IMR-90 (cell line): ENCODE data around the gene PCYT2. TPM values are rescaled to one million over a fixed set of nuclear protein-coding genes. Genes with fewer than 3 reads are reported as not detected.

ENCODE experiments used
- ATAC-seq: fragments of 200-7000 bp; cut with Tn5 transposase; 2 replicates; pipeline ENCODE4 v1.9.1; 2020; ENCODE audit warnings: low read depth, mild to moderate bottlenecking, moderate library complexity
- BruUV-seq: library from RNA; stranded (reverse); fragments of 400-500 nt; replicated peaks from 2 replicates; lab custom pipeline; 2021; lab: Mats Ljungman, UMichigan
- CTCF ChIA-PET: fragments of 300-600 bp; formaldehyde crosslinking; extraction: SDS; loops from one replicate; lab custom pipeline; 2021; ENCODE audit warnings: antibody characterized with exemption; lab: Yijun Ruan, JAX
- POLR2A ChIA-PET: fragments of 300-600 bp; sonication (Branson Sonifier 250); formaldehyde crosslinking; loops from one replicate; lab custom pipeline; 2022; ENCODE audit warnings: antibody characterized with exemption; ENCODE audit not compliant: unreplicated experiment; lab: Charles Lee
- DNase-seq: peaks from one replicate; pipeline ENCODE4 v3.0.0; 2013
- H2AFZ ChIP-seq: replicated peaks from 2 replicates; pipeline ENCODE3; 2013; ENCODE audit warnings: low read length, mild to moderate bottlenecking; ENCODE audit not compliant: poor library complexity
- H2AK5ac ChIP-seq: 2 replicates; pipeline ENCODE4 v1.6.1; 2013; ENCODE audit warnings: low read depth, low read length, inconsistent platforms
- H2AK9ac ChIP-seq: replicated peaks from 2 replicates; pipeline ENCODE3; 2013; ENCODE audit warnings: mild to moderate bottlenecking, low read depth, low read length, moderate library complexity; ENCODE audit not compliant: poor library complexity
- H2BK120ac ChIP-seq: 2 replicates; pipeline ENCODE4 v1.6.1; 2013; ENCODE audit warnings: low read depth, low read length, inconsistent platforms
- H2BK15ac ChIP-seq: 3 replicates; pipeline ENCODE4 v1.6.1; 2013; ENCODE audit warnings: low read depth, low read length, inconsistent platforms
- H2BK20ac ChIP-seq: 2 replicates; pipeline ENCODE4 v1.6.1; 2013; ENCODE audit warnings: low read depth, mild to moderate bottlenecking, inconsistent platforms, low read length, moderate library complexity
- H2BK5ac ChIP-seq: 2 replicates; pipeline ENCODE4 v1.6.1; 2013; ENCODE audit warnings: mild to moderate bottlenecking, low read depth, low read length, inconsistent platforms; ENCODE audit not compliant: poor library complexity, severe bottlenecking
- H3K14ac ChIP-seq: replicated peaks from 2 replicates; pipeline ENCODE4 v1.6.1; 2013; ENCODE audit warnings: low read depth, low read length, inconsistent platforms
- H3K18ac ChIP-seq: 2 replicates; pipeline ENCODE4 v1.6.1; 2013; ENCODE audit warnings: low read depth, low read length, control low read depth
- H3K23ac ChIP-seq: 2 replicates; pipeline ENCODE4 v1.6.1; 2013; ENCODE audit warnings: low read depth, low read length, inconsistent platforms
- H3K27ac ChIP-seq: 2 replicates; pipeline ENCODE4 v1.5.1; 2013; ENCODE audit warnings: mild to moderate bottlenecking, control low read depth, low read length; ENCODE audit not compliant: insufficient read depth
- H3K27me3 ChIP-seq: 2 replicates; pipeline ENCODE4 v1.6.1; 2013; ENCODE audit warnings: low read length; ENCODE audit not compliant: control insufficient read depth, insufficient read depth
- H3K36me3 ChIP-seq: 2 replicates; pipeline ENCODE4 v1.6.1; 2013; ENCODE audit warnings: low read length, mixed read lengths; ENCODE audit not compliant: control insufficient read depth, insufficient read depth
- H3K4ac ChIP-seq: 2 replicates; pipeline ENCODE4 v1.6.1; 2013; ENCODE audit warnings: low read depth, low read length, inconsistent platforms
- H3K4me1 ChIP-seq: 2 replicates; pipeline ENCODE4 v1.6.1; 2013; ENCODE audit warnings: low read length, mixed read lengths; ENCODE audit not compliant: control insufficient read depth, insufficient read depth
- H3K4me2 ChIP-seq: 2 replicates; pipeline ENCODE4 v1.6.1; 2013; ENCODE audit warnings: low read depth, mild to moderate bottlenecking, control low read depth, low read length, moderate library complexity
- H3K4me3 ChIP-seq: 2 replicates; pipeline ENCODE4 v1.5.1; 2013; ENCODE audit warnings: low read depth, mild to moderate bottlenecking, control low read depth, low read length, moderate library complexity; ENCODE audit not compliant: insufficient read depth
- H3K56ac ChIP-seq: 2 replicates; pipeline ENCODE4 v1.6.1; 2013; ENCODE audit warnings: low read length, inconsistent platforms; ENCODE audit not compliant: insufficient read depth; ENCODE audit errors: extremely low read depth
- H3K79me1 ChIP-seq, 2 experiments: 2 replicates each; pipeline ENCODE4 v1.6.1; 2013; ENCODE audit warnings: low read length in 2 of 2, inconsistent platforms in 1 of 2, low read depth in 1 of 2
- H3K9ac ChIP-seq: 2 replicates; pipeline ENCODE4 v1.6.1; 2013; ENCODE audit warnings: low read depth, low read length, control low read depth
- H3K9me1 ChIP-seq: 2 replicates; pipeline ENCODE4 v1.6.1; 2013; ENCODE audit warnings: low read length, inconsistent platforms; ENCODE audit not compliant: insufficient read depth
- H3K9me3 ChIP-seq: 2 replicates; pipeline ENCODE4 v1.6.1; 2013; ENCODE audit warnings: low read length; ENCODE audit not compliant: control insufficient read depth, insufficient read depth
- H4K20me1 ChIP-seq: 2 replicates; pipeline ENCODE4 v1.6.1; 2013; ENCODE audit warnings: low read length, inconsistent platforms; ENCODE audit not compliant: insufficient read depth
- H4K5ac ChIP-seq: 2 replicates; pipeline ENCODE4 v1.6.1; 2013; ENCODE audit warnings: mild to moderate bottlenecking, low read depth, low read length, control low read depth
- H4K8ac ChIP-seq, 2 experiments: 2 replicates each; pipeline ENCODE4 v1.6.1; 2013; ENCODE audit warnings: low read depth in 2 of 2, low read length in 2 of 2, control low read depth in 1 of 2, inconsistent platforms in 1 of 2
- H4K91ac ChIP-seq: 2 replicates; pipeline ENCODE4 v1.6.1; 2013; ENCODE audit warnings: low read depth, low read length, inconsistent platforms; ENCODE audit not compliant: insufficient read depth
- CEBPB ChIP-seq: IDR thresholded peaks from 2 replicates; pipeline ENCODE4 v1.6.1; 2012; ENCODE audit warnings: low read depth, low read length, improper control_type of control experiment
- CHD1 ChIP-seq: IDR thresholded peaks from 2 replicates; pipeline ENCODE4 v1.6.1; 2012; ENCODE audit warnings: low read depth, low read length, improper control_type of control experiment
- MAFK ChIP-seq: IDR thresholded peaks from 2 replicates; pipeline ENCODE4 v1.6.1; 2012; ENCODE audit warnings: low read depth, low read length, improper control_type of control experiment
- MAZ ChIP-seq: IDR thresholded peaks from 2 replicates; pipeline ENCODE4 v1.6.1; 2012; ENCODE audit warnings: low read depth, mild to moderate bottlenecking, low read length, improper control_type of control experiment, moderate library complexity, borderline replicate concordance
- MXI1 ChIP-seq: IDR thresholded peaks from 2 replicates; pipeline ENCODE4 v1.6.1; 2012; ENCODE audit warnings: low read depth, mild to moderate bottlenecking, low read length, moderate library complexity, borderline replicate concordance
- RCOR1 ChIP-seq: IDR thresholded peaks from 2 replicates; pipeline ENCODE4 v1.6.1; 2012; ENCODE audit warnings: mild to moderate bottlenecking, low read length, improper control_type of control experiment; ENCODE audit not compliant: insufficient replicate concordance
- RFX5 ChIP-seq: IDR thresholded peaks from 2 replicates; pipeline ENCODE4 v1.8.0; 2012; ENCODE audit warnings: low read depth, mild to moderate bottlenecking, low read length, moderate library complexity
- SMC3 ChIP-seq: fragments of 150-350 bp; IDR thresholded peaks from 2 replicates; pipeline ENCODE4 v1.6.1; 2016; ENCODE audit warnings: low read depth, mild to moderate bottlenecking, antibody characterized with exemption, low read length, moderate library complexity
- WGBS, 2 experiments: methylation state at CpG; one replicate each; pipeline versions ENCODE4 v1.1.5 to v1.1.7; 2013; ENCODE audit warnings: missing lambda C conversion rate in 2 of 2; ENCODE audit not compliant: insufficient read length in 1 of 2; ENCODE audit errors: extremely low coverage in 2 of 2; 5-methylcytosine and 5-hydroxymethylcytosine counted together
- dilution Hi-C: fragments of 300-500 bp; cut with HindIII; formaldehyde crosslinking; loops from one replicate; pipeline ENCODE4 v1.14.3; 2018; ENCODE audit warnings: low sequenced_read_pairs; ENCODE audit not compliant: unreplicated experiment
- in situ Hi-C: fragments of 300-500 bp; cut with MboI; formaldehyde crosslinking; loops from 3 replicates; pipeline ENCODE4 v1.14.3; 2019; ENCODE audit warnings: low sequenced_read_pairs, inconsistent platforms, mixed read lengths
- intact Hi-C: fragments of 100-400 bp; cut with micrococcal nuclease; formaldehyde crosslinking; loops from 2 replicates; pipeline ENCODE4 v1.10.0; 2022
- polyA plus RNA-seq, 3 experiments: library from polyadenylated mRNA; depleted of rRNA; stranded (reverse); fragments of >200 nt; gene quantifications; 2 replicates each; pipeline ENCODE4 v1.2.3, GENCODE V29; 2012; ENCODE audit warnings: low replicate concordance in 1 of 3
- total RNA-seq: library from RNA; depleted of rRNA; stranded (reverse); fragments of >200 nt; gene quantifications from 2 replicates; pipeline ENCODE4 v1.2.3, GENCODE V29; 2012
- TF ChIP-seq, protein P1 (sequence below): fragments of 150-350 bp; IDR thresholded peaks from 2 replicates; pipeline ENCODE4 v1.6.1; 2017; ENCODE audit warnings: mild to moderate bottlenecking, antibody characterized with exemption, low read length, low read depth

Gene PCYT2
- total and polyA plus RNA-seq, 2 of the 4 experiments (the other 2 are of a cell fraction), result 37.3 to 38.5 TPM

DNA sequence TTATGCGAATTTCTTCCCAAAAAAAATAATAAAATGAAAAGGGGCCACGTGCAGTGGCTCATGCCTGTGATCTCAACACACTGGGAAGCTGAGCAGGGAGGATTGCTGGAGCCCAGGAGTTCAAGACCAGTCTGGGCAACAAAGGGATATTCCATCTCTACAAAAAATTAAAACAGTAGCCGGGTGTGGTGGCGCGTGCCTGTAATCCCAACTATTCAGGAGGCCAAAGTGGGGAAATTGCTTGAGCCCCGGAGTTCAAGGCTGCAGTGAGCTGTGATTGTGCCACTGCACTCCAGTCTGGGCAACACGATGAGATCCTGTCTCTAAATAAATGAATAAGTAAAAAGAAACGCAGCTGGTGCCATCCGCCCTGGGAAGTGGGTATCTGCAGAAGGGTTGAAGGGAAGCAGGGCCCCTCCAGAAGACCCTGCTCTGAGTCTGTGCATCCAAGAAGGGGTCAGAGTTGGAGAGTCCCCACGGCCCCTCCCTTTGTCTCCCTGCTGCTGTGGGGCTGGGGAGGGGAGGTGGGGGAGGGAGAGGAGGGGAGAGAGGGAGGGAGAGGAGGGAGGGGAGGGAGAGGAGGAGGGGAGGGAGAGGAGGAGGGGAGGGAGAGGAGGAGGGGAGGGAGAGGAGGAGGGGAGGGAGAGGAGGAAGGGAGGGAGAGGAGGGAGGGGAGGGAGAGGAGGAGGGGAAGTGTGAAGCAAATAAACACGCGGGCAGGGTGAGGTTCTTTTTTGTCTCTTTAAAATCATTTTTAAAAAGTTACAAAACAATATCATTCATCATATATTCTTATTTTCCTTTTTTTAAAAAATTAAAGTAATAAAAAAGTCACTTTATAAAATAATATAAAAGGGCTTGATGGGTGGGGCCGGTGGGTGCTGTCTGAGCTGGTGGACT is 40.8 kb upstream of the PCYT2 start:
- Histone ChIP-seq H2BK120ac (no peak overlapping the region), H3K56ac (no peak overlapping the region), H3K4me2 (no peak overlapping the region), H4K8ac (no peak overlapping the region), H3K4ac (no peak overlapping the region), H3K79me1 (no peaks in the 10 kb centered on the region), H4K5ac (no peak overlapping the region), H3K27me3 (peaks cover 5% of the 10 kb centered on the region; the same call in 1 of the 2 replicates), H3K9ac (no peak overlapping the region), H2BK20ac (no peak overlapping the region), H3K36me3 (no peaks in the 10 kb centered on the region), H3K4me3 (no peak overlapping the region), H4K91ac (no peak overlapping the region), H3K9me3 (no peaks in the 10 kb centered on the region), H3K14ac (no peak overlapping the region), H4K20me1 (no peaks in the 10 kb centered on the region), H2AK5ac (no peak overlapping the region), H2BK15ac (no peak overlapping the region), H3K9me1 (no peaks in the 10 kb centered on the region), H2BK5ac (no peak overlapping the region), H3K27ac (no peak overlapping the region), H3K18ac (no peak overlapping the region), H3K4me1 (no peaks in the 10 kb centered on the region), H3K23ac (no peak overlapping the region), H2AFZ (no peak overlapping the region), H2AK9ac (no peak overlapping the region)
- ChIA-PET POLR2A (no interaction called here), CTCF (no interaction called here)
- TF ChIP-seq CHD1, result no peak
- no peak for TF ChIP-seq SMC3
- no peak for TF ChIP-seq RFX5
- TF ChIP-seq MAFK, result no peak
- TF ChIP-seq CEBPB, result no peak
- no peak for TF ChIP-seq RCOR1
- no peak for TF ChIP-seq MAZ
- no peak for TF ChIP-seq MXI1
- TF ChIP-seq, protein P1, sequence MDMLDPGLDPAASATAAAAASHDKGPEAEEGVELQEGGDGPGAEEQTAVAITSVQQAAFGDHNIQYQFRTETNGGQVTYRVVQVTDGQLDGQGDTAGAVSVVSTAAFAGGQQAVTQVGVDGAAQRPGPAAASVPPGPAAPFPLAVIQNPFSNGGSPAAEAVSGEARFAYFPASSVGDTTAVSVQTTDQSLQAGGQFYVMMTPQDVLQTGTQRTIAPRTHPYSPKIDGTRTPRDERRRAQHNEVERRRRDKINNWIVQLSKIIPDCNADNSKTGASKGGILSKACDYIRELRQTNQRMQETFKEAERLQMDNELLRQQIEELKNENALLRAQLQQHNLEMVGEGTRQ, result no peak
- DNase-seq, result no peak
- intact Hi-C loops, result no loop called here
- no peak for ATAC-seq
- BruUV-seq, result no TSS peak
- dilution Hi-C loops, result no loop called here
- in situ Hi-C loops, result no loop called here
- no CpG with 5 or more reads among the region's 13 CpGs for WGBS, 2 experiments
